OCI-LY3 (cell line): ENCODE data around the gene MPL.

ENCODE experiments used
- H2AFZ ChIP-seq: fragments of 200-600, 300-600 bp; shearing (Covaris generic); 2 replicates; pipeline ENCODE4 v1.6.0; 2014; ENCODE audit warnings: antibody characterized with exemption, low read depth, low read length
- H3K27ac ChIP-seq: fragments of 200-600, 300-600 bp; sonication (generic); 2 replicates; pipeline ENCODE4 v1.5.1; 2014; ENCODE audit warnings: mild to moderate bottlenecking, low read length, moderate library complexity, mixed read lengths
- H3K27me3 ChIP-seq: fragments of 200-600, 300-600 bp; sonication (generic); 2 replicates; pipeline ENCODE4 v1.6.1; 2014; ENCODE audit warnings: low read depth, low read length, mixed read lengths
- H3K36me3 ChIP-seq: fragments of 200-600, 300-600 bp; sonication (generic); replicated peaks from 2 replicates; pipeline ENCODE3; 2014; ENCODE audit warnings: low read depth, low read length, mixed read lengths
- H3K4me1 ChIP-seq: fragments of 300-600, 200-600 bp; sonication (generic); 2 replicates; pipeline ENCODE4 v1.6.1; 2014; ENCODE audit warnings: low read length, mixed read lengths
- H3K4me2 ChIP-seq: fragments of 200-600, 300-600 bp; sonication (generic); 2 replicates; pipeline ENCODE4 v1.6.1; 2014; ENCODE audit warnings: low read length, mixed read lengths
- H3K4me3 ChIP-seq: fragments of 300-600, 200-600 bp; sonication (generic); 2 replicates; pipeline ENCODE4 v1.5.1; 2014; ENCODE audit warnings: antibody characterized with exemption, mild to moderate bottlenecking, low read length, moderate library complexity
- H3K79me2 ChIP-seq: fragments of 300-600, 200-600 bp; shearing (Covaris generic); 2 replicates; pipeline ENCODE4 v1.6.1; 2014; ENCODE audit warnings: mild to moderate bottlenecking, low read length, mixed read lengths
- H3K9ac ChIP-seq: fragments of 300-600, 200-600 bp; shearing (Covaris generic); 2 replicates; pipeline ENCODE4 v1.6.0; 2014; ENCODE audit warnings: mild to moderate bottlenecking, low read length, moderate library complexity
- H3K9me3 ChIP-seq: fragments of 200-600, 300-600 bp; shearing (Covaris generic); 2 replicates; pipeline ENCODE4 v1.6.1; 2014; ENCODE audit warnings: low read length, mixed read lengths; ENCODE audit not compliant: insufficient read depth
- H4K20me1 ChIP-seq: fragments of 200-600, 300-600 bp; sonication (generic); 2 replicates; pipeline ENCODE4 v1.6.1; 2016; ENCODE audit warnings: low read length, mixed read lengths; ENCODE audit not compliant: insufficient read depth
- EZH2phosphoT487 ChIP-seq: fragments of 200-600 bp; shearing (Covaris generic); IDR thresholded peaks from 2 replicates; pipeline ENCODE4 v1.6.1; 2018; ENCODE audit warnings: antibody characterized with exemption, mixed run types, low read depth
- TF ChIP-seq, protein P1 (sequence below): fragments of 200-600, 300-600 bp; sonication (generic); IDR thresholded peaks from 2 replicates; pipeline ENCODE4 v1.5.1; 2014; ENCODE audit warnings: antibody characterized with exemption, low read length, low read depth

The MPL gene

DNA sequence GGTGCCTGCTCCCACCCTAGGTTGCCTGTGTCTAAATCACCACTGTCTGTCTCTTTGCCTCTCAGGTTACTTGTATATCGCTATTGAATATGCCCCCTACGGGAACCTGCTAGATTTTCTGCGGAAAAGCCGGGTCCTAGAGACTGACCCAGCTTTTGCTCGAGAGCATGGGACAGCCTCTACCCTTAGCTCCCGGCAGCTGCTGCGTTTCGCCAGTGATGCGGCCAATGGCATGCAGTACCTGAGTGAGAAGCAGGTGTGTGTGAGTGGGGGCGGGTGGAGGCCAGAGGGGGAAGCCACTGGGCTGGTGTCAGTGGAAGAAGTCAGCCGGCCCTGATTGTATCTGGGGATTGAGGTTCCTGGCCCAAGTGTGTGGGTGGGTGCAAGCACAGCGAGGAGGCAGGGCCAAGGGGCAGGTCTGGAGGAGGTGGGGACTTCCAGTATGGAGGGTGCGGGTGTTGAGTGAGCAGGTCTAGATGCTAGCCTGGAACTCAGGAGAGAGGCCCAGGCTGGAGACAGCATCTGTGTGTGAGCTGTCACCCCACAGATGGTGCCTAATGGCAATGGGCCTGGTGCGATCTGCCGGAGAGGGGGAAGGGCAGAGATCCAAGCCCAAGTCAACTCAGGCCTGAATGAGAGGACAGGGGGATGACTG lies 19.7 kb upstream of the MPL start:
- Histone ChIP-seq H3K4me2 (no peak overlapping the region), H3K36me3 (no peaks in the 10 kb centered on the region), H3K79me2 (no peaks in the 10 kb centered on the region), H4K20me1 (no peaks in the 10 kb centered on the region), H3K4me3 (no peak overlapping the region), H2AFZ (no peak overlapping the region), H3K27ac (no peak overlapping the region), H3K27me3 (no peaks in the 10 kb centered on the region), H3K9me3 (no peaks in the 10 kb centered on the region), H3K4me1 (no peaks in the 10 kb centered on the region), H3K9ac (no peak overlapping the region)
- TF ChIP-seq EZH2phosphoT487, result no peak
- TF ChIP-seq, protein P1, sequence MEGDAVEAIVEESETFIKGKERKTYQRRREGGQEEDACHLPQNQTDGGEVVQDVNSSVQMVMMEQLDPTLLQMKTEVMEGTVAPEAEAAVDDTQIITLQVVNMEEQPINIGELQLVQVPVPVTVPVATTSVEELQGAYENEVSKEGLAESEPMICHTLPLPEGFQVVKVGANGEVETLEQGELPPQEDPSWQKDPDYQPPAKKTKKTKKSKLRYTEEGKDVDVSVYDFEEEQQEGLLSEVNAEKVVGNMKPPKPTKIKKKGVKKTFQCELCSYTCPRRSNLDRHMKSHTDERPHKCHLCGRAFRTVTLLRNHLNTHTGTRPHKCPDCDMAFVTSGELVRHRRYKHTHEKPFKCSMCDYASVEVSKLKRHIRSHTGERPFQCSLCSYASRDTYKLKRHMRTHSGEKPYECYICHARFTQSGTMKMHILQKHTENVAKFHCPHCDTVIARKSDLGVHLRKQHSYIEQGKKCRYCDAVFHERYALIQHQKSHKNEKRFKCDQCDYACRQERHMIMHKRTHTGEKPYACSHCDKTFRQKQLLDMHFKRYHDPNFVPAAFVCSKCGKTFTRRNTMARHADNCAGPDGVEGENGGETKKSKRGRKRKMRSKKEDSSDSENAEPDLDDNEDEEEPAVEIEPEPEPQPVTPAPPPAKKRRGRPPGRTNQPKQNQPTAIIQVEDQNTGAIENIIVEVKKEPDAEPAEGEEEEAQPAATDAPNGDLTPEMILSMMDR, result no peak

DNA sequence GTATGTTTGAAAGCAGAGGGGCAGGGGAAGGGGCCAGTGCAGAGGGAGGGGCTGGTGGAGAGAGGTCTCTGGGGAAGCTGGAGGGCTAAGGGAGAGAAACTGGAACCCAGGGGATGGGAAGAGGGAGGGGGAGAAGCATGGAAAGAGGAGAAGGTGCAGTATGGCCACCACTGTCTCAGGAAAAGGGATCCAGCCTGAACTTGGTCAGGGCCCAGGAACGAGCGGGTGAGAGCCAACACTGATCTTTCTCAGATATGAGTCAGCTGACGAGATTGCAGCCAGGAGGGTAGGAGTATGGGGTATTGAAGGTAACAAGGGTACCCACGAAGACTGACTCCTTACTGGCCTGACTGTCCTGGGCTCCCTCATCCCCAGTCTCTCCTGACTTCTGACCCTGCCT lies 18.8 kb upstream of the MPL start:
- Histone ChIP-seq H3K36me3 (no peaks in the 10 kb centered on the region), H4K20me1 (no peaks in the 10 kb centered on the region), H3K27me3 (no peaks in the 10 kb centered on the region), H3K27ac (no peak overlapping the region), H3K4me1 (no peaks in the 10 kb centered on the region), H3K4me3 (no peak overlapping the region), H3K79me2 (no peaks in the 10 kb centered on the region), H3K9me3 (no peaks in the 10 kb centered on the region), H3K4me2 (no peak overlapping the region), H2AFZ (no peak overlapping the region), H3K9ac (no peak overlapping the region)
- TF ChIP-seq, protein P1, result no peak
- TF ChIP-seq EZH2phosphoT487, result no peak

DNA sequence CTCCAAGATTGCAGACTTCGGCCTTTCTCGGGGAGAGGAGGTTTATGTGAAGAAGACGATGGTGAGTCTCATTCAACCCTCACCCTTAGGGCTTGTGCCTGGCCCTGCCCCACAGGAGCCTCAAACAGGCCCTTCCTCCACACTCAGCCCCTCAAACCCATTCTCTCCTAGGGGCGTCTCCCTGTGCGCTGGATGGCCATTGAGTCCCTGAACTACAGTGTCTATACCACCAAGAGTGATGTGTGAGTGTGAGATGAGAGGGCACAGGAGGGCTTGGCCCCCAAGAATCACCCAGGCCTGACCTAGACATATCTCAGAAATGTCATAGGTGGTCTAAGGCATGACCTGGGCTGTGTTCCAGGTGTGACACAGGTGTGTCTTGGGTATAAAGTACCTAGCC lies 18.3 kb upstream of the MPL start:
- H3K9ac ChIP-seq, result no peak overlapping the region
- no peaks in the 10 kb centered on the region for H3K9me3 ChIP-seq
- no peak overlapping the region for H2AFZ ChIP-seq
- H3K36me3 ChIP-seq, result no peaks in the 10 kb centered on the region
- TF ChIP-seq EZH2phosphoT487, result no peak
- TF ChIP-seq, protein P1, result no peak
- no peak overlapping the region for H3K4me3 ChIP-seq
- no peak overlapping the region for H3K4me2 ChIP-seq
- no peaks in the 10 kb centered on the region for H3K79me2 ChIP-seq
- no peak overlapping the region for H3K27ac ChIP-seq
- no peaks in the 10 kb centered on the region for H4K20me1 ChIP-seq
- no peaks in the 10 kb centered on the region for H3K4me1 ChIP-seq
- no peaks in the 10 kb centered on the region for H3K27me3 ChIP-seq

DNA sequence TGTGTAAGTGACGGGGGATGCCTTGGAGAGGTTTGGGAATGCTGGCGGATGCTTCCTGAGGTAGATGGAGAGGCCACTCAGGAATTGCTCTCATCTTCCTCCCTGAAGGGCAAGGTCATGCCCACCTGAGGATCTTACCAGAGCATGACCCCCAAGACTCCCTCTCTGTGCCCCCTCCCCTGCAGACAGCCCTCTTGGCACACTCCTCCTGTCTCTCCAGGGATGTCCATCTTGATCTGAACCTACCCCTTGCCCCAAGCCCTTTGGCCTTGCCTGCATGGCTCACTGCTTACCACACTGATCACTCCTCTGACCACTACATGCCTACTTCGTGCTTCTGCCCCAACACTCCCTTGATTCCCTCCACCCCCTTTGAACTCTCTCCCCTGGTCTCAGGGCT lies 17.9 kb upstream of the MPL start:
- Histone ChIP-seq H2AFZ (no peak overlapping the region), H3K4me3 (no peak overlapping the region), H3K4me1 (no peaks in the 10 kb centered on the region), H3K27me3 (no peaks in the 10 kb centered on the region), H3K79me2 (no peaks in the 10 kb centered on the region), H3K27ac (no peak overlapping the region), H4K20me1 (no peaks in the 10 kb centered on the region), H3K36me3 (no peaks in the 10 kb centered on the region), H3K4me2 (no peak overlapping the region), H3K9ac (no peak overlapping the region), H3K9me3 (no peaks in the 10 kb centered on the region)
- no peak for TF ChIP-seq EZH2phosphoT487
- TF ChIP-seq, protein P1, result no peak
